Activated T-helper 1 cell treated with anti-CD3 and anti-CD28 coated beads, Interleukin-12 subunit alpha, Interleukin-12 subunit beta, Interleukin-2, Interleukin-4 antibody, amounts not matched to agents 30 ng/mL and 10 ng/mL and 1 ng/mL, durations not matched to agents 14 hours and 24 hours and 36 hours (primary cell): ENCODE data around the gene SLC26A9. TPM values are rescaled to one million over a fixed set of nuclear protein-coding genes. Genes with fewer than 3 reads are reported as not detected.

ENCODE experiments used
- DNase-seq: peaks from one replicate; pipeline ENCODE4 v3.0.0; 2021; ENCODE audit warnings: low spot score
- H3K27ac Mint-ChIP-seq: one replicate; pipeline ENCODE4 v1.8.0; 2021; ENCODE audit warnings: mild to moderate bottlenecking, mixed read lengths
- H3K27me3 Mint-ChIP-seq: one replicate; pipeline ENCODE4 v1.8.0; 2022; ENCODE audit warnings: mild to moderate bottlenecking, moderate library complexity, mixed read lengths; ENCODE audit not compliant: insufficient read depth
- H3K36me3 Mint-ChIP-seq: one replicate; pipeline ENCODE4 v1.8.0; 2021; ENCODE audit warnings: low read depth, mixed read lengths
- H3K4me1 Mint-ChIP-seq: one replicate; pipeline ENCODE4 v1.8.0; 2021; ENCODE audit warnings: low read depth, mixed read lengths
- H3K4me3 Mint-ChIP-seq: one replicate; pipeline ENCODE4 v1.8.0; 2021; ENCODE audit warnings: mild to moderate bottlenecking, moderate library complexity, mixed read lengths
- H3K9me3 Mint-ChIP-seq: one replicate; pipeline ENCODE4 v1.8.0; 2021; ENCODE audit warnings: mixed read lengths
- intact Hi-C: fragments of 100-400 bp; cut with micrococcal nuclease; formaldehyde crosslinking; loops from one replicate; pipeline ENCODE4 v1.15.1; 2024
- total RNA-seq: library from RNA; stranded (reverse); gene quantifications from 2 replicates; pipeline ENCODE4 v1.2.3, GENCODE V29; 2022

SLC26A9 gene
- total RNA-seq, 1 donor from 2014 or later, result not detected

GRCh38 chr1:205936311-205936710, 6.9 kb downstream of the SLC26A9 start:
- no peaks in the 10 kb centered on the region for H3K9me3 Mint-ChIP-seq
- peaks cover 37% of the 10 kb centered on the region for H3K27me3 Mint-ChIP-seq
- no peaks in the 10 kb centered on the region for H3K4me1 Mint-ChIP-seq
- H3K4me3 Mint-ChIP-seq, result no peak overlapping the region
- intact Hi-C loops, result no loop called here
- no peak for DNase-seq
- H3K27ac Mint-ChIP-seq, result no peak overlapping the region
- H3K36me3 Mint-ChIP-seq, result no peaks in the 10 kb centered on the region

- Mint-ChIP-seq H3K9me3 (no peaks in the 10 kb centered on the region), H3K27ac (no peak overlapping the region), H3K4me3 (no peak overlapping the region), H3K27me3 (peaks cover 37% of the 10 kb centered on the region), H3K4me1 (no peaks in the 10 kb centered on the region), H3K36me3 (no peaks in the 10 kb centered on the region)
- no peak for DNase-seq
- intact Hi-C loops, result no loop called here
These were observed 7.4 kb downstream of the SLC26A9 start for GRCh38 chr1:205935869-205936268.

GRCh38 chr1:205934788-205935187, 8.5 kb downstream of the SLC26A9 start:
- Mint-ChIP-seq H3K9me3 (no peaks in the 10 kb centered on the region), H3K27me3 (peaks cover 34% of the 10 kb centered on the region), H3K4me3 (no peak overlapping the region), H3K4me1 (no peaks in the 10 kb centered on the region), H3K27ac (no peak overlapping the region), H3K36me3 (no peaks in the 10 kb centered on the region)
- intact Hi-C loops, result no loop called here
- DNase-seq, result no peak

GRCh38 chr1:205933671-205934618, 9.3 kb downstream of the SLC26A9 start:
- Mint-ChIP-seq H3K4me3 (no peak overlapping the region), H3K27me3 (peaks cover 33% of the 10 kb centered on the region), H3K27ac (no peak overlapping the region), H3K4me1 (no peaks in the 10 kb centered on the region), H3K9me3 (no peaks in the 10 kb centered on the region), H3K36me3 (no peaks in the 10 kb centered on the region)
- no peak for DNase-seq
- intact Hi-C loops, result no loop called here

GRCh38 chr1:205932776-205933175, 10.5 kb downstream of the SLC26A9 start:
- no peaks in the 10 kb centered on the region for H3K4me1 Mint-ChIP-seq
- no peaks in the 10 kb centered on the region for H3K9me3 Mint-ChIP-seq
- H3K4me3 Mint-ChIP-seq, result no peak overlapping the region
- peaks cover 24% of the 10 kb centered on the region for H3K27me3 Mint-ChIP-seq
- no peak for DNase-seq
- peak overlapping the region; percentile 6 for H3K27ac Mint-ChIP-seq
- no peaks in the 10 kb centered on the region for H3K36me3 Mint-ChIP-seq
- intact Hi-C loops, result no loop called here

- H3K27me3 Mint-ChIP-seq, result peaks cover 16% of the 10 kb centered on the region
- H3K4me1 Mint-ChIP-seq, result no peaks in the 10 kb centered on the region
- no peak overlapping the region for H3K27ac Mint-ChIP-seq
- no peak overlapping the region for H3K4me3 Mint-ChIP-seq
- DNase-seq, result no peak
- intact Hi-C loops, result no loop called here
- no peaks in the 10 kb centered on the region for H3K36me3 Mint-ChIP-seq
- no peaks in the 10 kb centered on the region for H3K9me3 Mint-ChIP-seq
These were observed 12.4 kb downstream of the SLC26A9 start for GRCh38 chr1:205930799-205931281.

- no peak for DNase-seq
- peaks cover 16% of the 10 kb centered on the region for H3K27me3 Mint-ChIP-seq
- H3K4me3 Mint-ChIP-seq, result no peak overlapping the region
- no peaks in the 10 kb centered on the region for H3K36me3 Mint-ChIP-seq
- H3K4me1 Mint-ChIP-seq, result no peaks in the 10 kb centered on the region
- intact Hi-C loops, result no loop called here
- H3K27ac Mint-ChIP-seq, result no peak overlapping the region
- H3K9me3 Mint-ChIP-seq, result no peaks in the 10 kb centered on the region
These were observed 13.1 kb downstream of the SLC26A9 start for GRCh38 chr1:205930195-205930577.

- peaks cover 18% of the 10 kb centered on the region for H3K27me3 Mint-ChIP-seq
- no peak overlapping the region for H3K4me3 Mint-ChIP-seq
- no peak for DNase-seq
- H3K9me3 Mint-ChIP-seq, result no peaks in the 10 kb centered on the region
- no peak overlapping the region for H3K27ac Mint-ChIP-seq
- no peaks in the 10 kb centered on the region for H3K4me1 Mint-ChIP-seq
- intact Hi-C loops, result no loop called here
- H3K36me3 Mint-ChIP-seq, result no peaks in the 10 kb centered on the region
These were observed 13.6 kb downstream of the SLC26A9 start for GRCh38 chr1:205929496-205930194.

- Mint-ChIP-seq H3K9me3 (no peaks in the 10 kb centered on the region), H3K27ac (no peak overlapping the region), H3K36me3 (no peaks in the 10 kb centered on the region), H3K4me1 (no peaks in the 10 kb centered on the region), H3K4me3 (no peak overlapping the region), H3K27me3 (peaks cover 10% of the 10 kb centered on the region)
- intact Hi-C loops, result no loop called here
- DNase-seq, result no peak
These were observed 14.9 kb downstream of the SLC26A9 start for GRCh38 chr1:205928317-205928716.

GRCh38 chr1:205927676-205928075, 15.6 kb downstream of the SLC26A9 start:
- Mint-ChIP-seq H3K27me3 (peaks cover 10% of the 10 kb centered on the region), H3K27ac (no peak overlapping the region), H3K4me1 (no peaks in the 10 kb centered on the region), H3K4me3 (no peak overlapping the region), H3K36me3 (no peaks in the 10 kb centered on the region), H3K9me3 (no peaks in the 10 kb centered on the region)
- intact Hi-C loops, result no loop called here
- no peak for DNase-seq

- Mint-ChIP-seq H3K4me1 (no peaks in the 10 kb centered on the region), H3K36me3 (no peaks in the 10 kb centered on the region), H3K27me3 (peaks cover 6% of the 10 kb centered on the region), H3K4me3 (no peak overlapping the region), H3K9me3 (no peaks in the 10 kb centered on the region), H3K27ac (no peak overlapping the region)
- DNase-seq, result no peak
- intact Hi-C loops, result no loop called here
These were observed 16.0 kb downstream of the SLC26A9 start for GRCh38 chr1:205927247-205927646.

- Mint-ChIP-seq H3K27ac (no peak overlapping the region), H3K4me3 (no peak overlapping the region), H3K4me1 (no peaks in the 10 kb centered on the region), H3K36me3 (no peaks in the 10 kb centered on the region), H3K9me3 (no peaks in the 10 kb centered on the region), H3K27me3 (peaks cover 6% of the 10 kb centered on the region)
- intact Hi-C loops, result no loop called here
- DNase-seq, result no peak
These were observed 16.6 kb downstream of the SLC26A9 start for GRCh38 chr1:205926636-205927035.

- Mint-ChIP-seq H3K27me3 (peaks cover 7% of the 10 kb centered on the region), H3K4me3 (no peak overlapping the region), H3K9me3 (no peaks in the 10 kb centered on the region), H3K27ac (no peak overlapping the region), H3K4me1 (no peaks in the 10 kb centered on the region), H3K36me3 (no peaks in the 10 kb centered on the region)
- DNase-seq, result no peak
- intact Hi-C loops, result no loop called here
These were observed 17.0 kb downstream of the SLC26A9 start for GRCh38 chr1:205926213-205926612.
